MCF 10A (cell line): Measurements from ENCODE around the gene SPATA46. TPM values are rescaled to one million over a fixed set of nuclear protein-coding genes. Genes with fewer than 3 reads are reported as not detected.

Source experiments
- BruUV-seq: library from RNA; stranded (reverse); fragments of 400-500 nt; replicated peaks from 2 replicates; lab custom pipeline; 2021; lab: Mats Ljungman, UMichigan
- CTCF ChIA-PET: fragments of 300-600 bp; sonication (Branson Sonifier 250); formaldehyde crosslinking; extraction: SDS; loops from one replicate; lab custom pipeline; 2021; ENCODE audit warnings: antibody characterized with exemption, inconsistent platforms; lab: Yijun Ruan, JAX
- POLR2A ChIA-PET: fragments of 300-600, 350-650 bp; sonication (Branson Sonifier 250); formaldehyde crosslinking; extraction: SDS; loops from one replicate; lab custom pipeline; 2020; ENCODE audit warnings: antibody characterized with exemption, inconsistent platforms; lab: Yijun Ruan, JAX
- DNase-seq: peaks from one replicate; pipeline ENCODE4 v3.0.0-alpha.2; 2018; ENCODE audit not compliant: unreplicated experiment
- H3K27ac Mint-ChIP-seq: one replicate; pipeline ENCODE4 v1.8.0; 2022; ENCODE audit warnings: mild to moderate bottlenecking, low read depth, mixed read lengths; ENCODE audit not compliant: unreplicated experiment
- H3K27me3 Mint-ChIP-seq: one replicate; pipeline ENCODE4 v1.8.0; 2022; ENCODE audit warnings: mixed read lengths; ENCODE audit not compliant: insufficient read depth, unreplicated experiment
- H3K36me3 Mint-ChIP-seq: one replicate; pipeline ENCODE4 v1.8.0; 2022; ENCODE audit warnings: mild to moderate bottlenecking, moderate library complexity, mixed read lengths; ENCODE audit not compliant: insufficient read depth, unreplicated experiment
- H3K4me1 Mint-ChIP-seq: one replicate; pipeline ENCODE4 v1.8.0; 2022; ENCODE audit warnings: mixed read lengths; ENCODE audit not compliant: insufficient read depth, unreplicated experiment
- H3K4me3 Mint-ChIP-seq: one replicate; pipeline ENCODE4 v1.8.0; 2022; ENCODE audit warnings: mild to moderate bottlenecking, moderate library complexity, mixed read lengths; ENCODE audit not compliant: unreplicated experiment
- H3K9me3 Mint-ChIP-seq: one replicate; pipeline ENCODE4 v1.8.0; 2022; ENCODE audit warnings: mixed read lengths; ENCODE audit not compliant: unreplicated experiment
- intact Hi-C: fragments of 100-400 bp; cut with micrococcal nuclease; formaldehyde crosslinking; loops from 2 replicates; pipeline ENCODE4 v1.14.1; 2022
- total RNA-seq: library from RNA; stranded (reverse); gene quantifications from 2 replicates; pipeline ENCODE4 v1.2.3, GENCODE V29; 2022
- TF ChIP-seq, protein P1 (sequence below): fragments of 200-600 bp; IDR thresholded peaks from one replicate; pipeline ENCODE4 v1.8.0; 2022; ENCODE audit warnings: antibody characterized with exemption, mild to moderate bottlenecking; ENCODE audit not compliant: unreplicated experiment

Gene SPATA46
- total RNA-seq, 1 experiment from 2014 or later = not detected

GRCh38 chr1:162366149-162366548, 10.5 kb downstream of the SPATA46 start:
- Mint-ChIP-seq H3K4me1 (peaks cover 20% of the 10 kb centered on the region), H3K36me3 (no peaks in the 10 kb centered on the region), H3K9me3 (no peaks in the 10 kb centered on the region), H3K27me3 (no peaks in the 10 kb centered on the region), H3K27ac (no peak overlapping the region), H3K4me3 (no peak overlapping the region)
- DNase-seq = peak; percentile 34
- intact Hi-C loops = no loop called here
- TF ChIP-seq, protein P1, sequence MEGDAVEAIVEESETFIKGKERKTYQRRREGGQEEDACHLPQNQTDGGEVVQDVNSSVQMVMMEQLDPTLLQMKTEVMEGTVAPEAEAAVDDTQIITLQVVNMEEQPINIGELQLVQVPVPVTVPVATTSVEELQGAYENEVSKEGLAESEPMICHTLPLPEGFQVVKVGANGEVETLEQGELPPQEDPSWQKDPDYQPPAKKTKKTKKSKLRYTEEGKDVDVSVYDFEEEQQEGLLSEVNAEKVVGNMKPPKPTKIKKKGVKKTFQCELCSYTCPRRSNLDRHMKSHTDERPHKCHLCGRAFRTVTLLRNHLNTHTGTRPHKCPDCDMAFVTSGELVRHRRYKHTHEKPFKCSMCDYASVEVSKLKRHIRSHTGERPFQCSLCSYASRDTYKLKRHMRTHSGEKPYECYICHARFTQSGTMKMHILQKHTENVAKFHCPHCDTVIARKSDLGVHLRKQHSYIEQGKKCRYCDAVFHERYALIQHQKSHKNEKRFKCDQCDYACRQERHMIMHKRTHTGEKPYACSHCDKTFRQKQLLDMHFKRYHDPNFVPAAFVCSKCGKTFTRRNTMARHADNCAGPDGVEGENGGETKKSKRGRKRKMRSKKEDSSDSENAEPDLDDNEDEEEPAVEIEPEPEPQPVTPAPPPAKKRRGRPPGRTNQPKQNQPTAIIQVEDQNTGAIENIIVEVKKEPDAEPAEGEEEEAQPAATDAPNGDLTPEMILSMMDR = no peak
- BruUV-seq = no TSS peak
- POLR2A ChIA-PET = interaction anchor here (0.9 to 2.5 kb wide), 4 partner anchors 12 to 23 kb away, joined by 3 to 10 read pairs (median 4); partner anchors contain the start of gene C1orf226
- CTCF ChIA-PET = interaction anchor here (0.7 to 4.8 kb wide), 11 partner anchors 8 to 310 kb away, joined by 3 to 21 read pairs (median 4); partner anchors contain the start of gene C1orf226

DNA sequence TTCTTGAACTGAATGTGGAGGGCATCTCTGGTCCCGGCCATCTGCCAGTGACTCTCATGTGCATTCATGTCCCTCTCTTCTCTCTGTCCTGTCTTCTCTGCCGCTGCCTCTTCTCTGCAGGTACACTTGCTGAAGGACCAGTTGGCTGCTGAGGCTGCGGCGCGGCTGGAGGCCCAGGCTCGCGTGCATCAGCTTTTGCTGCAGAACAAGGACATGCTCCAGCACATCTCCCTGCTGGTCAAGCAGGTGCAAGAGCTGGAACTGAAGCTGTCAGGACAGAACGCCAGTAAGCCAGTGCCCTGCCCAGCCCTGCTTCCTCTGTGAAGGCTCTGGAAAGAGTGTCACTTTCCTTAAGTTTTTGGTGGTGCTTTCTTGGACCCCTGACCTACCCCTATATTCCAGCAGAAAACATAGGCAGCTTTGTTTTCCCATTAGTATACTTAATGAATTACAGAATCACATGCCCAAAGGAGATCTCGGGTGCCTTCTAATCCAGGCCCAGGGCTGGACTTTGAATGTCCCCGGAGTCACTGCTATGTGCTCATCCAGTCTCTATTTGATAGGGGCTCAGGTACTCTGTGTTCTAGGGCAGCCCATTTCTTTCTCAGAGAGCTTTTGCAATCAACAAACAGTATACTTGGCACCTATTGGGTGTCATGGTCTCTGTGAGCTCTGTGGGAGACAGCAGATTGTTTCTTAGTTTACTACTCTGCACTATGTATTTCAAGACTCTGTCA, 11.2 kb downstream of the SPATA46 start:
- H3K4me3 Mint-ChIP-seq = no peak overlapping the region
- H3K9me3 Mint-ChIP-seq = no peaks in the 10 kb centered on the region
- H3K27me3 Mint-ChIP-seq = no peaks in the 10 kb centered on the region
- no TSS peak for BruUV-seq
- CTCF ChIA-PET = interaction anchor here (0.7 to 4.8 kb wide), 11 partner anchors 9 to 309 kb away, joined by 3 to 21 read pairs (median 4); partner anchors contain the start of gene C1orf226
- no peaks in the 10 kb centered on the region for H3K36me3 Mint-ChIP-seq
- POLR2A ChIA-PET = interaction anchor here (0.9 to 2.5 kb wide), 4 partner anchors 13 to 24 kb away, joined by 3 to 10 read pairs (median 4); partner anchors contain the start of gene C1orf226
- TF ChIP-seq, protein P1 = no peak
- intact Hi-C loops = no loop called here
- no peak overlapping the region for H3K27ac Mint-ChIP-seq
- DNase-seq = no peak
- peaks cover 20% of the 10 kb centered on the region for H3K4me1 Mint-ChIP-seq

DNA sequence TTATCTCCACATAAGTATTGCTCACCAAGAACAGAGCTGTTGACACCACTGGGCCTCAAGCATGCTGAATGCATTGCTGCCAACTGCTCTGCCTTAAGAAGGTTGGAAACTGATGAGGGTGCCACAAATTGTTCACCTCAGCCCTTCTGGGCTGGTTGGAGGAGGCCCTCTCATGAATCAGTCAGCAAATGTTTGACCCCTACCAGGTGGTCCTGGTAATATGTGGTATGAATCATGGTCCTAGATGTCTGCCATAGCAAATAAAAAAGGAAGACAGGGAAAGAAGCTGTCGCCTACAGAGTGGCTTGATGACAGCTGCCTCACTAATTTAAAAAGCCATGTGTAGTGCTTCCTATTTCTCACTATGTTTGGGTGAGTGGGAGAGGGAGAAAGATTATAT, 12.2 kb downstream of the SPATA46 start:
- intact Hi-C loops = no loop called here
- TF ChIP-seq, protein P1 = no peak
- Mint-ChIP-seq H3K9me3 (no peaks in the 10 kb centered on the region), H3K4me1 (peaks cover 20% of the 10 kb centered on the region), H3K27me3 (no peaks in the 10 kb centered on the region), H3K4me3 (no peak overlapping the region), H3K36me3 (no peaks in the 10 kb centered on the region), H3K27ac (peak overlapping the region; percentile 55)
- ChIA-PET POLR2A (no interaction called here), CTCF (interaction anchor here (0.9 to 1.0 kb wide), 2 partner anchors 26 to 308 kb away, joined by 3 to 4 read pairs; no protein-coding TSS in a partner anchor)
- DNase-seq = no peak
- no TSS peak for BruUV-seq

DNA sequence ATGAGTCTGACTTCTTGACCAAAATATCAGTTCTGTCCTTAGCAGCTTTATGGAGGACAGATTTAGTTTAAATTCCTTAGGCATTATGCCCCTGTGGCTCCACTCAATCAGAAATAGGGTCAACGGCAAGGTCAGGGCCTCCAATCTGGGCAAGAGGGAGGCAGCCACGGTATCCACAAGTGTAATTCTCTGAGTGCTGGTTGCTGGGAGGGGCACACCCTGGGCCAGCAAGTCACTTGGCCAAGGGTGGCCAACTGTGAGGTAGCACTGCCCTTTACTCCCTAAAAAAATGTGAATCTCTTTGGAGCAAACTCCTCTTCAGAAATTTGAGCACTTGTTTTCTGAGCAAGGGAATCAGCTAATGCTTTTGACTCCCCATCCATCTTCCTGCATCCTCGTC, 12.8 kb downstream of the SPATA46 start:
- ChIA-PET POLR2A (interaction anchor here (0.7 kb wide), 1 partner anchor 8 kb away, joined by 4 read pairs; no protein-coding TSS in a partner anchor), CTCF (interaction anchor here (0.8 to 1.5 kb wide), 2 partner anchors 17 to 308 kb away, joined by 3 to 6 read pairs; partner anchors contain the start of gene C1orf226)
- no TSS peak for BruUV-seq
- no peaks in the 10 kb centered on the region for H3K36me3 Mint-ChIP-seq
- H3K27me3 Mint-ChIP-seq = no peaks in the 10 kb centered on the region
- no peak overlapping the region for H3K27ac Mint-ChIP-seq
- intact Hi-C loops = no loop called here
- TF ChIP-seq, protein P1 = no peak
- no peak overlapping the region for H3K4me3 Mint-ChIP-seq
- H3K9me3 Mint-ChIP-seq = no peaks in the 10 kb centered on the region
- DNase-seq = no peak
- H3K4me1 Mint-ChIP-seq = peaks cover 20% of the 10 kb centered on the region
